HPDE6-E6E7 (cell line): Measurements from ENCODE around the gene BASP1.
"Not testable (repeated sequence)": the region's sequence is repeated elsewhere in the genome, so short reads cannot be mapped to it uniquely, and the experiment has no call there.

Experiments
- DNase-seq: peaks from one replicate; pipeline ENCODE4 v3.0.0; 2011; ENCODE audit warnings: missing footprints; ENCODE audit errors: extremely low spot score

The BASP1 gene

GRCh38 chr5:17255471-17256021 lies 38.1 kb downstream of the BASP1 start:
- no peak for DNase-seq

- no peak for DNase-seq
Measured at GRCh38 chr5:17256171-17256570, 38.7 kb downstream of the BASP1 start.

- no peak for DNase-seq
Measured at GRCh38 chr5:17256839-17257238, 39.4 kb downstream of the BASP1 start.

- no peak for DNase-seq
Measured at GRCh38 chr5:17257705-17258273, 40.4 kb downstream of the BASP1 start.

GRCh38 chr5:17258431-17258830 lies 41.0 kb downstream of the BASP1 start:
- no peak for DNase-seq

GRCh38 chr5:17259012-17259411 lies 41.6 kb downstream of the BASP1 start:
- DNase-seq = not testable (repeated sequence)

- no peak for DNase-seq
Measured at GRCh38 chr5:17259630-17260257, 42.3 kb downstream of the BASP1 start.

GRCh38 chr5:17260549-17260948 lies 43.1 kb downstream of the BASP1 start:
- no peak for DNase-seq

- no peak for DNase-seq
Measured at GRCh38 chr5:17261075-17261474, 43.6 kb downstream of the BASP1 start.

GRCh38 chr5:17265041-17265440 lies 47.6 kb downstream of the BASP1 start:
- no peak for DNase-seq

GRCh38 chr5:17267106-17267505 lies 49.7 kb downstream of the BASP1 start:
- DNase-seq = no peak

- no peak for DNase-seq
Measured at GRCh38 chr5:17269201-17269600, 51.8 kb downstream of the BASP1 start.

- no peak for DNase-seq
Measured at GRCh38 chr5:17272111-17272510, 54.7 kb downstream of the BASP1 start.

- DNase-seq = no peak
Measured at GRCh38 chr5:17275289-17276158, 58.1 kb downstream of the BASP1 start.

- DNase-seq = no peak
Measured at GRCh38 chr5:17276445-17276844, 59.0 kb downstream of the BASP1 start.

GRCh38 chr5:17277907-17278306 lies 60.5 kb downstream of the BASP1 start:
- no peak for DNase-seq

- no peak for DNase-seq
Measured at GRCh38 chr5:17278931-17279330, 61.5 kb downstream of the BASP1 start.

- DNase-seq = no peak
Measured at GRCh38 chr5:17279487-17279886, 62.1 kb downstream of the BASP1 start.

GRCh38 chr5:17282283-17283120 lies 65.1 kb downstream of the BASP1 start:
- no peak for DNase-seq

- DNase-seq = no peak
Measured at GRCh38 chr5:17283121-17283415, 65.6 kb downstream of the BASP1 start.

GRCh38 chr5:17287501-17288155 lies 70.2 kb downstream of the BASP1 start:
- DNase-seq = no peak
